Smooth muscle cell (in vitro differentiated cells): ENCODE data around the gene CCT7. TPM values are rescaled to one million over a fixed set of nuclear protein-coding genes. Genes with fewer than 3 reads are reported as not detected.

Experiments
- DNase-seq: peaks from one replicate; lab custom pipeline; 2025; ENCODE audit not compliant: unreplicated experiment; lab: John Stamatoyannopoulos, UW
- H2AFZ ChIP-seq: fragments of 200-600 bp; sonication (generic); 2 replicates; pipeline ENCODE4 v1.6.0; 2016; ENCODE audit warnings: antibody characterized with exemption, low read depth, mild to moderate bottlenecking
- H3F3A ChIP-seq: fragments of 200-600 bp; sonication (generic); 2 replicates; pipeline ENCODE4 v1.6.0; 2017; ENCODE audit warnings: antibody characterized with exemption, low read depth
- H3K27ac ChIP-seq: fragments of 200-600 bp; sonication (generic); 2 replicates; pipeline ENCODE4 v1.5.1; 2016; ENCODE audit warnings: low read depth, mild to moderate bottlenecking
- H3K27me3 ChIP-seq: fragments of 200-600 bp; sonication (generic); 2 replicates; pipeline ENCODE4 v1.6.1; 2016; ENCODE audit warnings: low read depth, mild to moderate bottlenecking
- H3K36me3 ChIP-seq: fragments of 200-600 bp; sonication (generic); 2 replicates; pipeline ENCODE4 v1.5.1; 2016; ENCODE audit warnings: low read depth
- H3K4me1 ChIP-seq: fragments of 200-600 bp; sonication (generic); 2 replicates; pipeline ENCODE4 v1.5.1; 2016; ENCODE audit warnings: low read depth
- H3K4me2 ChIP-seq: fragments of 200-600 bp; sonication (generic); 2 replicates; pipeline ENCODE4 v1.6.0; 2016; ENCODE audit warnings: mild to moderate bottlenecking
- H3K4me3 ChIP-seq: fragments of 200-600 bp; sonication (generic); 2 replicates; pipeline ENCODE4 v1.5.1; 2016; ENCODE audit warnings: mild to moderate bottlenecking
- H3K79me2 ChIP-seq: fragments of 200-600 bp; sonication (generic); 2 replicates; pipeline ENCODE4 v1.6.0; 2016; ENCODE audit warnings: low read depth, mild to moderate bottlenecking
- H3K9ac ChIP-seq: fragments of 200-600 bp; sonication (generic); 2 replicates; pipeline ENCODE4 v1.6.0; 2016; ENCODE audit warnings: low read depth
- H3K9me3 ChIP-seq: fragments of 200-600 bp; sonication (generic); replicated peaks from 2 replicates; pipeline ENCODE4 v1.5.1; 2016; ENCODE audit warnings: low read depth
- H4K20me1 ChIP-seq: fragments of 200-600 bp; sonication (generic); 2 replicates; pipeline ENCODE4 v1.6.0; 2016; ENCODE audit warnings: low read depth
- CTCF ChIP-seq: fragments of 200-600 bp; sonication (generic); IDR thresholded peaks from 2 replicates; pipeline ENCODE4 v1.5.1; 2017; ENCODE audit warnings: borderline replicate concordance, mild to moderate bottlenecking, antibody characterized with exemption; ENCODE audit not compliant: insufficient read depth, poor library complexity, severe bottlenecking
- WGBS: methylation state at CpG from one replicate; pipeline ENCODE4 v1.1.7; 2016; ENCODE audit warnings: low lambda C conversion rate; 5-methylcytosine and 5-hydroxymethylcytosine counted together
- polyA plus RNA-seq: library from polyadenylated mRNA; unstranded; fragments of >200 nt; fragmentation: Nextera tagmentation; extraction: Ambion mirVana; gene quantifications from 2 replicates; pipeline ENCODE4 v1.2.1, GENCODE V29; 2016
- small RNA-seq: library from RNA; depleted of rRNA; stranded (forward); fragments of <200 nt; gene quantifications from one replicate; pipeline ENCODE3, GENCODE V24; 2014
- total RNA-seq: library from RNA; depleted of rRNA; stranded (reverse); fragments of >200 nt; gene quantifications from 2 replicates; pipeline ENCODE4 v1.2.3, GENCODE V29; 2014

CCT7 gene
- total and polyA plus RNA-seq, 2 experiments from 2014 or later = 197 to 212 TPM

- no peak for TF ChIP-seq CTCF
- Histone ChIP-seq H3K27ac (no peak overlapping the region), H3F3A (no peaks in the 10 kb centered on the region), H3K79me2 (no peaks in the 10 kb centered on the region), H3K36me3 (no peaks in the 10 kb centered on the region), H3K9ac (no peak overlapping the region), H4K20me1 (no peaks in the 10 kb centered on the region), H3K9me3 (no peaks in the 10 kb centered on the region), H3K4me2 (no peak overlapping the region), H3K4me3 (no peak overlapping the region), H3K4me1 (no peaks in the 10 kb centered on the region), H3K27me3 (peaks cover 72% of the 10 kb centered on the region), H2AFZ (no peak overlapping the region)
- no peak for DNase-seq
- 81% methylated on average over 4 of the region's 4 CpGs for WGBS
Observed at GRCh38 chr2:73301636-73302035, 67.5 kb downstream of the CCT7 start.

Small RNA genes within 50 kb of the gene (small RNA-seq; reads per million reads assigned to genes)
- not detected for gene RNU6-111P

Other genes starting within 250 kb of the CCT7 start
- 6.9 and 8.8 TPM in 2 replicates for gene SFXN5, start 162.6 kb upstream of the CCT7 start, total RNA-seq
- gene SFXN5, start 162.6 kb upstream of the CCT7 start, polyA plus RNA-seq = 8.3 and 19.2 TPM in 2 replicates
- gene RAB11FIP5, start 121.4 kb upstream of the CCT7 start, total RNA-seq = 23.3 and 24.3 TPM in 2 replicates
- 31.3 and 32.0 TPM in 2 replicates for gene RAB11FIP5, start 121.4 kb upstream of the CCT7 start, polyA plus RNA-seq
- not detected in 2 replicates for gene NOTO, start 31.7 kb upstream of the CCT7 start, total RNA-seq
- gene NOTO, start 31.7 kb upstream of the CCT7 start, polyA plus RNA-seq = 0.11 TPM in 1 of 2 replicates, not detected in the other
- 10.8 and 17.3 TPM in 2 replicates for gene SMYD5, start 20.1 kb upstream of the CCT7 start, total RNA-seq
- 13.9 and 16.5 TPM in 2 replicates for gene SMYD5, start 20.1 kb upstream of the CCT7 start, polyA plus RNA-seq
- 24.0 and 28.3 TPM in 2 replicates for gene PRADC1, start 1.1 kb upstream of the CCT7 start, total RNA-seq
- 47.6 and 51.4 TPM in 2 replicates for gene PRADC1, start 1.1 kb upstream of the CCT7 start, polyA plus RNA-seq
- 1.2 and 2.4 TPM in 2 replicates for gene FBXO41, start 50.2 kb downstream of the CCT7 start, total RNA-seq
- gene FBXO41, start 50.2 kb downstream of the CCT7 start, polyA plus RNA-seq = 1.00 and 3.0 TPM in 2 replicates
- gene EGR4, start 59.2 kb downstream of the CCT7 start, total RNA-seq = 0.99 and 2.3 TPM in 2 replicates
- gene EGR4, start 59.2 kb downstream of the CCT7 start, polyA plus RNA-seq = 7.2 and 9.2 TPM in 2 replicates
- gene ALMS1, start 151.5 kb downstream of the CCT7 start, total RNA-seq = 19.6 and 19.7 TPM in 2 replicates
- 2.3 and 3.3 TPM in 2 replicates for gene ALMS1, start 151.5 kb downstream of the CCT7 start, polyA plus RNA-seq